ENCODE results near the gene SRXN1.

- TF ChIP-seq CTCF (IDR thresholded peaks at IDR 0.05; ENCODE audit: borderline replicate concordance, extremely low read depth, low read length, poor library complexity, severe bottlenecking) (no peak), EZH2 (IDR thresholded peaks at IDR 0.05; ENCODE audit: borderline replicate concordance, low read depth, low read length, severe bottlenecking) (no peak)
Observed at GRCh38 chr20:647479-648019, 5.5 kb downstream of the SRXN1 start.
